Measurements from ENCODE around the gene PEA15.

DNA sequence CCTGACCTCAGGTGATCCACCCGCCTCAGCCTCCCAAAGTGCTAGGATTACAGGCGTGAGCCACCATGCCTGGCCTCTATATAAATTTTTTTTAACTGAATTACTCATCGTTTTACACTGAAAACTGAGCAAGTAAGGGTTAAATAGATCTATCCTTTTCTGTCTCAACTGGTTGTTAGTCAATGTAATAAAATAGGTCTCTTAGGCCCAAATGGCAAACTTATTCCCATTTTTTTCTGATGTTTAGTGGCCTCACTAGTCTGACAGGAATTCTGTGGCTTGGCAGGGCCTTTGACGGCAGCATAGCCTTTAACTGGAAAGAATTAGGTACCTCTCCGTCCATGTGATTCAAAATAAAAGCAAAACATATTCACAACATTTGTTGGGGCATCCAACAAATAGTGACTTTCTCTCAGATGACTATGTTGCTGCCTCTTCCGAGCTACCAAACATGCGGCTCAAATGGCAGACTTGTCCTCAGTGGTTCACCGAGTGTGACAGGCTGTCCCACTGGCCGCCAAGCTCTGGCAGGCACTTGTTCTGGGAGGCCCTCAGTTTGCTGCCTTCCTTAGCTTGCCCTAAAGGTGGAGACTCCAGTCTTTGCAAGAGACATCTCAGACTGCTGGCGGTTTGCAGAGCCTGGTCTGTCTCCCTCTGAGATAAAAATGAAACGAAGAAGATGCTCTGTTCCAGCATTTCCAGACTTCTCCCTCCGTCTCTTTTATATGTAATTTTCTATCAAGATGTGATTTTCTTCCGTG lies 36.4 kb upstream of the PEA15 start:
- TF ChIP-seq, protein P1, sequence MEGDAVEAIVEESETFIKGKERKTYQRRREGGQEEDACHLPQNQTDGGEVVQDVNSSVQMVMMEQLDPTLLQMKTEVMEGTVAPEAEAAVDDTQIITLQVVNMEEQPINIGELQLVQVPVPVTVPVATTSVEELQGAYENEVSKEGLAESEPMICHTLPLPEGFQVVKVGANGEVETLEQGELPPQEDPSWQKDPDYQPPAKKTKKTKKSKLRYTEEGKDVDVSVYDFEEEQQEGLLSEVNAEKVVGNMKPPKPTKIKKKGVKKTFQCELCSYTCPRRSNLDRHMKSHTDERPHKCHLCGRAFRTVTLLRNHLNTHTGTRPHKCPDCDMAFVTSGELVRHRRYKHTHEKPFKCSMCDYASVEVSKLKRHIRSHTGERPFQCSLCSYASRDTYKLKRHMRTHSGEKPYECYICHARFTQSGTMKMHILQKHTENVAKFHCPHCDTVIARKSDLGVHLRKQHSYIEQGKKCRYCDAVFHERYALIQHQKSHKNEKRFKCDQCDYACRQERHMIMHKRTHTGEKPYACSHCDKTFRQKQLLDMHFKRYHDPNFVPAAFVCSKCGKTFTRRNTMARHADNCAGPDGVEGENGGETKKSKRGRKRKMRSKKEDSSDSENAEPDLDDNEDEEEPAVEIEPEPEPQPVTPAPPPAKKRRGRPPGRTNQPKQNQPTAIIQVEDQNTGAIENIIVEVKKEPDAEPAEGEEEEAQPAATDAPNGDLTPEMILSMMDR (IDR thresholded peaks at IDR 0.05), result no peak
- TF ChIP-seq POLR2AphosphoS5 (IDR thresholded peaks at IDR 0.05) (no peak), POLR2A (IDR thresholded peaks at IDR 0.05) (no peak)

All from breast epithelium (tissue), 3 donors.